Thyroid gland (tissue), 4 donors: ENCODE data around the gene PRM3.

ENCODE experiments used
- CTCF ChIP-seq, 6 experiments: fragments of 200-600 bp in 3 of 6; fragments of 450-650 bp in 3 of 6; sonication (generic) in 3 of 6; IDR thresholded peaks; one replicate each; pipeline ENCODE4 v1.5.1; 2016 to 2019; ENCODE audit warnings: antibody characterized with exemption in 6 of 6, mild to moderate bottlenecking in 2 of 6, inconsistent platforms in 1 of 6, moderate library complexity in 1 of 6
- POLR2A ChIP-seq, 2 donors: fragments of 450-650 bp; IDR thresholded peaks; one replicate each; pipeline ENCODE4 v1.6.1; 2017; ENCODE audit warnings: antibody characterized with exemption in 2 of 2, mild to moderate bottlenecking in 2 of 2, moderate library complexity in 1 of 2

DNA sequence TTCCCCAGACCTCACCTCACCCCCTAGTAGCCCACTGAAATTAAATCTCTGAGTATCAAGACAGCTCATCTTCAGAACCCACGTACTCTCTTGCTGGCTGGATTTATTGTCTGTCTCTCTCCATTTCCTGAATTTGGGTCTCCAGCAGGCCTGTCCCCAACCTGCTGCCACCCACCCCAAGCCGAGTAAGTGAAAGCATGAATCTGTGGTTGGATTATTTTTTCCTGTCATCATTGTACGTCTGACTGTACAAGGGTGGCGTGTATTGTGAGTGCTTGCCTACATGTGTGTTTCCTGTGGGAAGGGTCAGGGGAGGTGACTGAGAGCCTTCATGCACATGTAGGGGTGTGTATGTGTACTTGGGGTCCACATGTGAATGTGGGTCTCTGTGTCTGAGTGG is 9.7 kb downstream of the PRM3 start:
- no peak for TF ChIP-seq CTCF (IDR thresholded peaks at IDR 0.05)
- TF ChIP-seq POLR2A (IDR thresholded peaks at IDR 0.05): no peak
